ENCODE measurements around the gene MAGI1. TPM values are rescaled to one million over a fixed set of nuclear protein-coding genes. Genes with fewer than 3 reads are reported as not detected.
A peak's percentile ranks its signal among the peaks of the same experiment; 100 is the strongest.

MAGI1 gene
- polyA plus RNA-seq, 3 donors = not detected

GRCh38 chr3:65752636-65753035 is 286.1 kb downstream of the MAGI1 start:
- Histone ChIP-seq H3K4me3 (replicated peaks in 1 of 3; ENCODE audit: low read depth in 2 of 3, low read length in 3 of 3) (no peak overlapping the region), H3K36me3 (replicated peaks in 1 of 2; ENCODE audit: control insufficient read depth in 1 of 2, insufficient read depth in 2 of 2, low read length in 2 of 2) (no peaks in the 10 kb centered on the region), H2AFZ (ENCODE audit: insufficient read depth, low read depth, low read length, poor library complexity, severe bottlenecking) (no peak overlapping the region), H3K79me2 (ENCODE audit: insufficient read depth, low read length) (no peaks in the 10 kb centered on the region), H3K9ac (ENCODE audit: insufficient read depth, low read length, poor library complexity, severe bottlenecking) (no peak overlapping the region), H4K20me1 (ENCODE audit: insufficient read depth, low read length) (no peaks in the 10 kb centered on the region), H3K27me3 (ENCODE audit: control insufficient read depth in 2 of 2, insufficient read depth in 2 of 2, low read length in 2 of 2) (no peaks in the 10 kb centered on the region), H3K9me3 (replicated peaks in 1 of 2; ENCODE audit: control insufficient read depth in 1 of 2, insufficient read depth in 1 of 2, low read length in 2 of 2) (no peaks in the 10 kb centered on the region), H3K27ac (ENCODE audit: low read depth in 1 of 2, low read length in 2 of 2) (no peak overlapping the region), H3K4me2 (replicated peaks; ENCODE audit: extremely low read depth, low read length, poor library complexity, severe bottlenecking) (no peak overlapping the region), H3K4me1 (ENCODE audit: control insufficient read depth in 1 of 2, insufficient read depth in 2 of 2, low read length in 2 of 2) (no peaks in the 10 kb centered on the region)
- no peak for TF ChIP-seq CTCF (IDR thresholded peaks at IDR 0.05)
- H3K4me3 Mint-ChIP-seq = no peak overlapping the region
- no peaks in the 10 kb centered on the region for H3K36me3 Mint-ChIP-seq
- H3K4me1 Mint-ChIP-seq = no peaks in the 10 kb centered on the region
- H3K27me3 Mint-ChIP-seq (ENCODE audit: low read depth in 3 of 3) = peaks cover 0 to 2% (median 1%) of the 10 kb centered on the region in 3 donors
- intact Hi-C loops (cut with micrococcal nuclease) = no loop called here
- WGBS (ENCODE audit: insufficient coverage) = 100% methylated on average over 1 of the region's 1 CpG
- no peak for DNase-seq
- H3K27ac Mint-ChIP-seq = no peak overlapping the region
- peaks cover 0 to 3% (median 0%) of the 10 kb centered on the region in 7 donors for H3K9me3 Mint-ChIP-seq

- Mint-ChIP-seq H3K4me1 (no peaks in the 10 kb centered on the region), H3K36me3 (no peaks in the 10 kb centered on the region), H3K27me3 (ENCODE audit: low read depth in 3 of 3) (peaks cover 0 to 2% (median 1%) of the 10 kb centered on the region in 3 donors), H3K27ac (no peak overlapping the region), H3K9me3 (peaks cover 0 to 3% (median 0%) of the 10 kb centered on the region in 7 donors), H3K4me3 (no peak overlapping the region)
- Histone ChIP-seq H3K9me3 (replicated peaks in 1 of 2; ENCODE audit: control insufficient read depth in 1 of 2, insufficient read depth in 1 of 2, low read length in 2 of 2) (no peaks in the 10 kb centered on the region), H3K27ac (ENCODE audit: low read depth in 1 of 2, low read length in 2 of 2) (no peak overlapping the region), H3K4me3 (replicated peaks in 1 of 3; ENCODE audit: low read depth in 2 of 3, low read length in 3 of 3) (no peak overlapping the region), H4K20me1 (ENCODE audit: insufficient read depth, low read length) (no peaks in the 10 kb centered on the region), H3K27me3 (ENCODE audit: control insufficient read depth in 2 of 2, insufficient read depth in 2 of 2, low read length in 2 of 2) (no peaks in the 10 kb centered on the region), H3K36me3 (replicated peaks in 1 of 2; ENCODE audit: control insufficient read depth in 1 of 2, insufficient read depth in 2 of 2, low read length in 2 of 2) (no peaks in the 10 kb centered on the region), H2AFZ (ENCODE audit: insufficient read depth, low read depth, low read length, poor library complexity, severe bottlenecking) (no peak overlapping the region), H3K79me2 (ENCODE audit: insufficient read depth, low read length) (no peaks in the 10 kb centered on the region), H3K4me1 (ENCODE audit: control insufficient read depth in 1 of 2, insufficient read depth in 2 of 2, low read length in 2 of 2) (no peaks in the 10 kb centered on the region), H3K4me2 (replicated peaks; ENCODE audit: extremely low read depth, low read length, poor library complexity, severe bottlenecking) (no peak overlapping the region), H3K9ac (ENCODE audit: insufficient read depth, low read length, poor library complexity, severe bottlenecking) (no peak overlapping the region)
- no peak for DNase-seq
- intact Hi-C loops (cut with micrococcal nuclease) = no loop called here
- TF ChIP-seq CTCF (IDR thresholded peaks at IDR 0.05) = peak; percentile 26
- 84% methylated on average over 4 of the region's 5 CpGs for WGBS (ENCODE audit: insufficient coverage)
Measured at GRCh38 chr3:65751123-65751700, 287.5 kb downstream of the MAGI1 start.

All from CD14-positive monocyte (primary cell).